ENCODE results near the gene SSR2. TPM values are rescaled to one million over a fixed set of nuclear protein-coding genes. Genes with fewer than 3 reads are reported as not detected.

Gene SSR2
- total and polyA plus RNA-seq, 2 experiments from 2014 or later, result 136 to 291 TPM

DNA sequence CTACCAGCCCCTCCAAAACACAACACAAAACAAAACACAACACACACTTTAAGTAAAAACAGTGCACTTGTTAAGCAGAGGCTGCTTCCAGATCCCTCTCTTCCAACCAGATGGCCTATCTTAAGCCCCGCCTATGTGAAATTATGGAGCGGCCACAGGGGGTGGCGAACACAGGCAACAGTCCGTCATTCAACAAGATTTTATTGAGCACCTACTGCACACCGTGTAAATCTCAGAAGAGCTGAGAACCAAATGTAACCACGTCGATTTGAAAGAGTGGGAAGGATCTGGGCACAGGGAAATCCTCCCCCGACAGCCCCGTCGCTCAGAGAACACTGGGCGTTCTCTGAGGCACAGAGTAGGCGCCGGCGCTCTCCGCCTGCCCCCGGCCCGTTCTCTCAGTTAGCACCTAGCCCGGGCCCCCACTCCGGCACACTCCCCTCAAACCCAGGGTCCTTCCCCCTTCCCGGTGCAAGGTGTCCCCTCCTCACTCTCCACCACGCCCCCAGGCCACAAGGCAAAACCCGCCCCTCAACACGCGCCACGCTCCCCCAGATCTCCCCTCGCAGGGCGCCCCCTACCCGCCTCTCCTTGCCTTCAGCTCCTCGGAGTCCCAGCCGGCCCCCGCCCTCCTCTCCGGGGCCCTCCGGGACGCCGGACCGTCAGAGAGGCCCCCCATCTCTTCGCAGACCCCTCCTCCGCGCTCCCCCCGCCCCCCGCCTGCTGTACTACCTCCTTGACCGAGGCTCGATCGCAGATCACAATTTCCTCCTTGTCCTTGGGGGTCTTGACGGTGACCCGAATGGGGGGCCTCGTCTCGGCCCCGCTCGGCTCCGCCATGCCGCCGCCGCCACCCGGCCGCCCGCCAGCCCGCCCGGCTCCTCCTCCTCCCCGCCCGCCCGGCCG is 32.4 kb upstream of the SSR2 start:
- H4K20me1 ChIP-seq (replicated peaks; ENCODE audit: insufficient read depth), result peaks cover 12% of the 10 kb centered on the region
- H3K4me2 ChIP-seq, result peak overlapping the region; percentile 94
- H3K27me3 Mint-ChIP-seq (ENCODE audit: insufficient read depth, low read depth, poor library complexity), result peaks cover 19% of the 10 kb centered on the region
- DNase-seq (ENCODE audit: low spot score) (peak; percentile 94), ATAC-seq (peak; percentile 55)
- H3K4me1 ChIP-seq (ENCODE audit: insufficient read depth), result peaks cover 12% of the 10 kb centered on the region; the same call in 1 of the 2 replicates
- peaks cover 46% of the 10 kb centered on the region for H3K36me3 Mint-ChIP-seq (ENCODE audit: low read depth)
- H3K27ac Mint-ChIP-seq, result peak overlapping the region; percentile 96
- peak overlapping the region; percentile 84 for H3K27ac ChIP-seq (ENCODE audit: low read depth)
- peak overlapping the region; percentile 93 for H3K4me3 ChIP-seq
- H3K4me1 Mint-ChIP-seq, result peaks cover 18% of the 10 kb centered on the region
- no peaks in the 10 kb centered on the region for H3K9me2 ChIP-seq (ENCODE audit: insufficient read depth)
- no peaks in the 10 kb centered on the region for H3K27me3 ChIP-seq (ENCODE audit: insufficient read depth)
- TF ChIP-seq, protein P1, sequence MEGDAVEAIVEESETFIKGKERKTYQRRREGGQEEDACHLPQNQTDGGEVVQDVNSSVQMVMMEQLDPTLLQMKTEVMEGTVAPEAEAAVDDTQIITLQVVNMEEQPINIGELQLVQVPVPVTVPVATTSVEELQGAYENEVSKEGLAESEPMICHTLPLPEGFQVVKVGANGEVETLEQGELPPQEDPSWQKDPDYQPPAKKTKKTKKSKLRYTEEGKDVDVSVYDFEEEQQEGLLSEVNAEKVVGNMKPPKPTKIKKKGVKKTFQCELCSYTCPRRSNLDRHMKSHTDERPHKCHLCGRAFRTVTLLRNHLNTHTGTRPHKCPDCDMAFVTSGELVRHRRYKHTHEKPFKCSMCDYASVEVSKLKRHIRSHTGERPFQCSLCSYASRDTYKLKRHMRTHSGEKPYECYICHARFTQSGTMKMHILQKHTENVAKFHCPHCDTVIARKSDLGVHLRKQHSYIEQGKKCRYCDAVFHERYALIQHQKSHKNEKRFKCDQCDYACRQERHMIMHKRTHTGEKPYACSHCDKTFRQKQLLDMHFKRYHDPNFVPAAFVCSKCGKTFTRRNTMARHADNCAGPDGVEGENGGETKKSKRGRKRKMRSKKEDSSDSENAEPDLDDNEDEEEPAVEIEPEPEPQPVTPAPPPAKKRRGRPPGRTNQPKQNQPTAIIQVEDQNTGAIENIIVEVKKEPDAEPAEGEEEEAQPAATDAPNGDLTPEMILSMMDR (conservative IDR thresholded peaks at IDR 0.05; ENCODE audit: low read depth in 2 of 2), result peak; percentile 49 to 77
- TF ChIP-seq CREB1 (CRISPR knock-in tag; IDR thresholded peaks at IDR 0.05; ENCODE audit: low read depth) (0 out of 2 replicates have a peak, but pooled peaks have one; percentile 35), JUNB (IDR thresholded peaks at IDR 0.05; ENCODE audit: unreplicated experiment) (no peak)
- H3F3A ChIP-seq (replicated peaks; ENCODE audit: low read depth), result peaks cover 8% of the 10 kb centered on the region
- peak overlapping the region; percentile 99 for H3K4me3 Mint-ChIP-seq
- peak overlapping the region; percentile 99 for H2AFZ ChIP-seq
- no peaks in the 10 kb centered on the region for H3K36me3 ChIP-seq (ENCODE audit: insufficient read depth)
- peaks cover 32% of the 10 kb centered on the region for H3K79me2 ChIP-seq (replicated peaks; ENCODE audit: insufficient read depth)
- H3K9me3 Mint-ChIP-seq, result no peaks in the 10 kb centered on the region; the same call in 2 of the 3 replicates

DNA sequence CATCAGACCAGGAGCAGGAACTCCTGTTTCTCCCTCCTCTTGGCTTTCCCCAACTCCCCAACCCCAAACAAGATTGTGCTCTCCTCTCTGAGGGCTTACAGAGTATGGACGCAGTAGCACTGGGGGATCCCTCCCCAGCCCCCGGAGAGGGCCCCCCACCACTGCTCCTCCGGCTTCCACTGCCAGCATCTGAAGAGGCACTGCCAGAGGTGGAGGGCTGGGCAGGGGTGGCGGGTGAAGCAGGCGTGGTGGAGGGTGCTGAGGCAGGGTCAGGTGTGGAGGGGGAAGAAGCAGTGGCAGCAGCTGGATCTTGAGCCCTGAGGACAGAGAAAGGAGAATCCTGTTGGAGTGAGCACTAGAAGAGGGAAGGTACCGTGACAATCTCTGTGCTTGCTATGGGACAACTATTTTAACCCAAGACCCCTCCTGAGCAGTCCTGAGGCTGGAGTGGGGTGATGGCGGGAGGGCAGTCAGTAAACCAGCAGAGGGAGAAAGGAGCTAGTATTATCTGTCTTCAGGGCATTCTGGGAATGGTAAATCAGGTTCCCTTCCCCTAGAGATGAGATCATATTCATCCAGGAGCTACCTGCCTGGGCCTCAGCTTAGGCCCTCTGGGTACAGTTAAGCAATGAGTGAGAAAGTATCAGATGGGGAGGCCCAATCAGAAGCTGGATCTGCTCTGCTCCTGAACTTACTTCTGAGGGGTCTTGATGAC is 30.4 kb upstream of the SSR2 start:
- Histone ChIP-seq H3F3A (replicated peaks; ENCODE audit: low read depth) (peaks cover 7% of the 10 kb centered on the region), H3K36me3 (ENCODE audit: insufficient read depth) (no peaks in the 10 kb centered on the region), H3K27me3 (ENCODE audit: insufficient read depth) (no peaks in the 10 kb centered on the region), H3K79me2 (replicated peaks; ENCODE audit: insufficient read depth) (peaks cover 28% of the 10 kb centered on the region), H3K4me2 (no peak overlapping the region), H3K9me2 (ENCODE audit: insufficient read depth) (no peaks in the 10 kb centered on the region), H4K20me1 (replicated peaks; ENCODE audit: insufficient read depth) (peaks cover 12% of the 10 kb centered on the region), H3K4me3 (no peak overlapping the region), H3K27ac (ENCODE audit: low read depth) (no peak overlapping the region), H2AFZ (no peak overlapping the region), H3K4me1 (ENCODE audit: insufficient read depth) (peaks cover 12% of the 10 kb centered on the region; the same call in 1 of the 2 replicates)
- H3K9me3 Mint-ChIP-seq, result no peaks in the 10 kb centered on the region; the same call in 2 of the 3 replicates
- peaks cover 39% of the 10 kb centered on the region for H3K36me3 Mint-ChIP-seq (ENCODE audit: low read depth)
- DNase-seq (ENCODE audit: low spot score), result no peak
- no peak overlapping the region for H3K27ac Mint-ChIP-seq
- H3K27me3 Mint-ChIP-seq (ENCODE audit: insufficient read depth, low read depth, poor library complexity), result peaks cover 19% of the 10 kb centered on the region
- no peak for ATAC-seq
- peak overlapping the region; percentile 42 for H3K4me3 Mint-ChIP-seq
- H3K4me1 Mint-ChIP-seq, result peaks cover 18% of the 10 kb centered on the region
- TF ChIP-seq ZNF462 (CRISPR knock-in tag; IDR thresholded peaks at IDR 0.05), result no peak
- no peak for TF ChIP-seq STAT1 (IDR thresholded peaks at IDR 0.05; ENCODE audit: unreplicated experiment)
- no peak for TF ChIP-seq EZH2phosphoT487 (IDR thresholded peaks at IDR 0.05; ENCODE audit: unreplicated experiment)
- no peak for TF ChIP-seq ZNF331 (CRISPR knock-in tag; IDR thresholded peaks at IDR 0.05; ENCODE audit: low read depth)
- TF ChIP-seq, protein P2, sequence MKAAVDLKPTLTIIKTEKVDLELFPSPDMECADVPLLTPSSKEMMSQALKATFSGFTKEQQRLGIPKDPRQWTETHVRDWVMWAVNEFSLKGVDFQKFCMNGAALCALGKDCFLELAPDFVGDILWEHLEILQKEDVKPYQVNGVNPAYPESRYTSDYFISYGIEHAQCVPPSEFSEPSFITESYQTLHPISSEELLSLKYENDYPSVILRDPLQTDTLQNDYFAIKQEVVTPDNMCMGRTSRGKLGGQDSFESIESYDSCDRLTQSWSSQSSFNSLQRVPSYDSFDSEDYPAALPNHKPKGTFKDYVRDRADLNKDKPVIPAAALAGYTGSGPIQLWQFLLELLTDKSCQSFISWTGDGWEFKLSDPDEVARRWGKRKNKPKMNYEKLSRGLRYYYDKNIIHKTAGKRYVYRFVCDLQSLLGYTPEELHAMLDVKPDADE (IDR thresholded peaks at IDR 0.05), result no peak
- TF ChIP-seq JUNB (IDR thresholded peaks at IDR 0.05; ENCODE audit: unreplicated experiment), result no peak
